Brain microvascular endothelial cell (primary cell): ENCODE measurements around the gene TBC1D19.

ENCODE experiments used
- DNase-seq: peaks from one replicate; pipeline ENCODE4 v3.0.0-alpha.2; 2020
- H3K27ac ChIP-seq: fragments of 250-450 bp; sonication (Bioruptor Pico); 2 replicates; pipeline ENCODE4 v1.5.1; 2020; ENCODE audit warnings: mild to moderate bottlenecking, moderate library complexity
- H3K27me3 ChIP-seq: fragments of 250-450 bp; sonication (Bioruptor Pico); replicated peaks from 2 replicates; pipeline ENCODE4 v1.5.1; 2020; ENCODE audit warnings: mild to moderate bottlenecking
- H3K36me3 ChIP-seq: fragments of 250-450 bp; sonication (Bioruptor Pico); replicated peaks from 2 replicates; pipeline ENCODE4 v1.5.1; 2020; ENCODE audit warnings: mild to moderate bottlenecking
- H3K4me3 ChIP-seq: 2 replicates; pipeline ENCODE4 v1.5.1; 2011; ENCODE audit warnings: low read depth, mild to moderate bottlenecking, control low read depth, low read length, moderate library complexity
- in situ Hi-C: cut with HindIII; loops from 2 replicates; pipeline ENCODE4 v1.10.0; 2017; ENCODE audit warnings: low sequenced_read_pairs, low pct_ligation_motif_present
- TF ChIP-seq, protein P1 (sequence below): IDR thresholded peaks from 2 replicates; pipeline ENCODE4 v1.5.1; 2011; ENCODE audit warnings: low read depth, mild to moderate bottlenecking, moderate library complexity, low read length, control low read depth, inconsistent platforms; ENCODE audit errors: missing control alignments

TBC1D19 gene

DNA sequence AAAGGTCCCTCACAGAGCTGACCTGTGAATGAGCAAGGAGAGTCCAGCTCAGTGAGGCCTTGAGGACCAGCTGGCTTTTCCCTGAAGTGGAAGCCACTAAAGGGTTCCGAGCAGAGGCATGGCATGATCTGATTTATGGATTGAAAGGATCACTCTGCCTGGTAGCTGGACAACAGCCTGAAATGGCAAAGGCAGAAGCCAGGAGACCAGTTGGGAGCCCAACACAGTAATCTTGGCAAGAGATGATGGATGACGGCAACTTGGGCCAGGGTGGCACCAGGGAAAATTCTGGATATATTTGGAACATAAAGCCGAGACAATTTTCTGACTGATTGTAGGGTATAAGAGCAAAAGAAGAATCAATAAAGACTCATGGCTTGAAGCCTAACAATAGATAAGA is 207.5 kb downstream of the TBC1D19 start:
- TF ChIP-seq, protein P1, sequence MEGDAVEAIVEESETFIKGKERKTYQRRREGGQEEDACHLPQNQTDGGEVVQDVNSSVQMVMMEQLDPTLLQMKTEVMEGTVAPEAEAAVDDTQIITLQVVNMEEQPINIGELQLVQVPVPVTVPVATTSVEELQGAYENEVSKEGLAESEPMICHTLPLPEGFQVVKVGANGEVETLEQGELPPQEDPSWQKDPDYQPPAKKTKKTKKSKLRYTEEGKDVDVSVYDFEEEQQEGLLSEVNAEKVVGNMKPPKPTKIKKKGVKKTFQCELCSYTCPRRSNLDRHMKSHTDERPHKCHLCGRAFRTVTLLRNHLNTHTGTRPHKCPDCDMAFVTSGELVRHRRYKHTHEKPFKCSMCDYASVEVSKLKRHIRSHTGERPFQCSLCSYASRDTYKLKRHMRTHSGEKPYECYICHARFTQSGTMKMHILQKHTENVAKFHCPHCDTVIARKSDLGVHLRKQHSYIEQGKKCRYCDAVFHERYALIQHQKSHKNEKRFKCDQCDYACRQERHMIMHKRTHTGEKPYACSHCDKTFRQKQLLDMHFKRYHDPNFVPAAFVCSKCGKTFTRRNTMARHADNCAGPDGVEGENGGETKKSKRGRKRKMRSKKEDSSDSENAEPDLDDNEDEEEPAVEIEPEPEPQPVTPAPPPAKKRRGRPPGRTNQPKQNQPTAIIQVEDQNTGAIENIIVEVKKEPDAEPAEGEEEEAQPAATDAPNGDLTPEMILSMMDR: no peak
- in situ Hi-C loops: no loop called here
- DNase-seq: no peak
- Histone ChIP-seq H3K36me3 (no peaks in the 10 kb centered on the region), H3K27me3 (no peaks in the 10 kb centered on the region), H3K4me3 (no peak overlapping the region), H3K27ac (no peak overlapping the region)

DNA sequence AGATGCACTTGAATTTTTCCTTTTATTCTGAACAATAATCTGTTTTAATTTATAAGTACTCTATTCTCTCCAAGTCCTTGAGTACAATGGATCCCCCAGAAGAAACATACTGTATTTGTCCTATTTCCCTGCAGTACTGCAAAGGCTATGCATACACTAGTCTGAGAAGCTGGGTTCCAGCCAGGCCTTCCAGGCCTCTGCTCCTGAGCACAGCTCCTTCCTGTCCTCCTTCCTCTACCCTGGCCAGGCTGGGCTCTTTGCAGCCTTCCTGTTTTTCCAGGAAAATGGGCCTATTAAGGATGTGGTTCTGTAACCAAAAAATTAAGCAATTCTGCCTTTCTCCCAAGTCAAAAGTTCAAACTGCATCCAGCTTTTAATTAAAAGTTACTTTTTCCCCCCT is 208.8 kb downstream of the TBC1D19 start:
- TF ChIP-seq, protein P1: no peak
- in situ Hi-C loops: no loop called here
- Histone ChIP-seq H3K27me3 (no peaks in the 10 kb centered on the region), H3K27ac (no peak overlapping the region), H3K36me3 (no peaks in the 10 kb centered on the region), H3K4me3 (no peak overlapping the region)
- no peak for DNase-seq

DNA sequence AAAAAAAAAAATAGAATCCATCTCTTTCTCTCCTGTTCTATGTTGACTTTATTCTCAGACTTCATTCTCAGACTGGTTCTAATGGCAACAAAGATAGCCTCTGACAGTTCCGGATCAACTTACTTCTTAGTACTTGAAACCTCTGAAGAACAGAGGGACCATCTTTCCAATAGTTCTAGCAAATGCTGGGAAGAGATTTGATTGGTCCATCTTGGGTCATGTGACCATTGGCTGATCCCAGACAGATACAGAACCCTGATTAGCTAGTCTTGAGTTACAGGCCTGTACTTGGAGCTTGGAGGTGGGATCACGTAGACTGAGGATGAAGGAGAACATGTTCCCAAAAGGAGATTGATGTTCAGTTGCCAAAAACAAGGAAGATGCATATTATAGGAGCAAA is 209.9 kb downstream of the TBC1D19 start:
- no peaks in the 10 kb centered on the region for H3K27me3 ChIP-seq
- no peaks in the 10 kb centered on the region for H3K36me3 ChIP-seq
- no peak overlapping the region for H3K27ac ChIP-seq
- TF ChIP-seq, protein P1: no peak
- no peak for DNase-seq
- H3K4me3 ChIP-seq: no peak overlapping the region
- in situ Hi-C loops: no loop called here

DNA sequence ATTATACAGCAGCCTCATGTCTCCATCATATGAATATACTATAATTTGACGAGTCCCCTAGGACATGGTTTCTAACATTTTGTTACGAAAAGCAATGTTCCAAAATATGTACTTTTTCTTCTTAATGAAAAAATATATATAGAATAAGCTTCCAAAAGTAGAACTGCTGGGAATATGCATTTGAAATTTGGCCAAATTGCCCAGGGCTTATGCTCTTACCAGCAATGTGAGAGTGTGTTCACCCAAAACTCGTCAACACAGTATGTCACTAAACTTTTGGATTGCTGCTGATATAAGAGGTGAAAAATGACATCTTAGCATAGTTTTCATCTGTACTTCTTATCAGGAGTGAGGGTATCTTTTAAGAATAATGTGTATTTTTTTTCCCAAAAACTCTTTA is 212.2 kb downstream of the TBC1D19 start:
- in situ Hi-C loops: no loop called here
- no peak for DNase-seq
- Histone ChIP-seq H3K4me3 (no peak overlapping the region), H3K27me3 (no peaks in the 10 kb centered on the region), H3K36me3 (no peaks in the 10 kb centered on the region), H3K27ac (no peak overlapping the region)
- TF ChIP-seq, protein P1: no peak

DNA sequence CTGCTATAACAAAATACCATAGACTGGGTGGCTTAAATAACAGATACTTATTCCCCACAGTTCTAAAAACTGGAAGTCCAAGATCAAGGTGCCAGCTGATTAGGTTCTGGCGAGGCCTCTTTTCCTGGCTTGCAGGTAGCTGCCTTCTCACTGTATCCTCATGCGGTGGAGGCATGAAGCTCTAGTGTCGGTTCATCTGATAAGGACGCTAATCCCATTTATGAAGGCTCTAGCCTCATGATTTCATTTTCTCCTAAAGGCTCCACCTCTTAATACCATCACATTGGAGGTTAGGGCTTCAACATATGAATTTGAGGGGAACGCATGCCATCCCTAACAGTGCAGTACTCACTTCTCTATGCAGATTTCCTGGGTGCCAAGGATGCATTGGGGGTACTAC is 218.9 kb downstream of the TBC1D19 start:
- no peak for DNase-seq
- H3K27ac ChIP-seq: no peak overlapping the region
- in situ Hi-C loops: no loop called here
- H3K36me3 ChIP-seq: no peaks in the 10 kb centered on the region
- no peaks in the 10 kb centered on the region for H3K27me3 ChIP-seq
- no peak overlapping the region for H3K4me3 ChIP-seq
- TF ChIP-seq, protein P1: no peak

DNA sequence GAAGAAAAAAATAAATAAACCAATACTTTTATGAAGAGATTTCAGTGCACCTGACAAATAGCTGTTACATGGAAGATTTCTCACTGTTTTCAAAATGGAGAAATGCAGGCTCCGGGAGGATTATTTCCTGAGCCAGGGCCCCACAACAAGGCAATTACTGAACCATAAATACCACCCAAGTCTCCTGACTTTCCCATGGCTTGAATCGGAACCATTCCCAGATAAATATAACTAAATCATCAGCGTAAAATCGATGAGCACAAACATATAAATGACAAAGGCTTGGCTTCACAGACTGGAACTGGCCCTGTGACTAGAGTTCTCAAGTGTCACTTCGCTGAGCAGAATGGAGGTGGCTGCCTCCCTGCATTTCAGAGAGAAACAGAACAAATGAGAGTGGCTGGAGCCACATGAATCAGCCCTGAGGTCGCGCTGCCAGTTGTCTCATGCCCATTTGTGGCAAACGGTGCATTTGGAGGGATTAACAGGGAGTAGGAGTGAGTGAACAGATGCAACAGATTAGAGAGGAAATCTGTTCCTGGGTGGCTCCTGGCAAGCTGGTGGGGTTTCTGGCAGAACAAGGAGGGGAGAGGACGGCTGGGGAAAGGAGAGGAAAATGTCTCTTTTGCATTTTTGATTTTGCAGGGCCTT is 219.5 kb downstream of the TBC1D19 start:
- in situ Hi-C loops: no loop called here
- H3K4me3 ChIP-seq: no peak overlapping the region
- no peaks in the 10 kb centered on the region for H3K27me3 ChIP-seq
- no peaks in the 10 kb centered on the region for H3K36me3 ChIP-seq
- no peak overlapping the region for H3K27ac ChIP-seq
- DNase-seq: no peak
- TF ChIP-seq, protein P1: no peak
